Muscle of arm (tissue), 12 donors: ENCODE data around the gene HIVEP3. TPM values are rescaled to one million over a fixed set of nuclear protein-coding genes. Genes with fewer than 3 reads are reported as not detected.

ENCODE experiments used
- DNase-seq: peaks from one replicate; pipeline ENCODE4 v3.0.0-alpha.2; 2013
- polyA plus RNA-seq, 12 donors: library from polyadenylated mRNA; unstranded; fragments of 120-200 nt; gene quantifications; one replicate each; pipeline ENCODE4 v1.2.1, GENCODE V29; 2013; ENCODE audit not compliant: insufficient read length in 12 of 12

The HIVEP3 gene
- polyA plus RNA-seq, 12 donors, result 1.9 to 3.7 (median 2.3) TPM; not detected in 1

GRCh38 chr1:41894101-41894807, 24.5 kb downstream of the HIVEP3 start:
- no peak for DNase-seq

- DNase-seq, result no peak
These were observed 26.4 kb downstream of the HIVEP3 start for GRCh38 chr1:41892301-41892781.

GRCh38 chr1:41891199-41891896, 27.4 kb downstream of the HIVEP3 start:
- DNase-seq, result no peak

GRCh38 chr1:41890825-41891198, 27.9 kb downstream of the HIVEP3 start:
- no peak for DNase-seq

GRCh38 chr1:41889506-41890414, 29.0 kb downstream of the HIVEP3 start:
- no peak for DNase-seq

- DNase-seq, result no peak
These were observed 30.0 kb downstream of the HIVEP3 start for GRCh38 chr1:41888756-41889155.

- DNase-seq, result no peak
These were observed 31.4 kb downstream of the HIVEP3 start for GRCh38 chr1:41887365-41887764.

GRCh38 chr1:41884256-41885230, 34.2 kb downstream of the HIVEP3 start:
- no peak for DNase-seq

- no peak for DNase-seq
These were observed 35.2 kb downstream of the HIVEP3 start for GRCh38 chr1:41883507-41883906.

GRCh38 chr1:41882486-41882885, 36.2 kb downstream of the HIVEP3 start:
- no peak for DNase-seq

GRCh38 chr1:41882068-41882477, 36.6 kb downstream of the HIVEP3 start:
- DNase-seq, result no peak

GRCh38 chr1:41880950-41881885, 37.5 kb downstream of the HIVEP3 start:
- DNase-seq, result no peak

GRCh38 chr1:41880261-41880660, 38.5 kb downstream of the HIVEP3 start:
- DNase-seq, result no peak

- DNase-seq, result no peak
These were observed 39.1 kb downstream of the HIVEP3 start for GRCh38 chr1:41879617-41880016.

GRCh38 chr1:41878911-41879310, 39.8 kb downstream of the HIVEP3 start:
- DNase-seq, result no peak

GRCh38 chr1:41878495-41878894, 40.2 kb downstream of the HIVEP3 start:
- DNase-seq, result no peak

- DNase-seq, result no peak
These were observed 41.9 kb downstream of the HIVEP3 start for GRCh38 chr1:41876576-41877445.

- no peak for DNase-seq
These were observed 43.2 kb downstream of the HIVEP3 start for GRCh38 chr1:41875487-41875886.

- DNase-seq, result no peak
These were observed 43.8 kb downstream of the HIVEP3 start for GRCh38 chr1:41874903-41875411.
